ENCODE results near the gene ABI1.
"Not testable (repeated sequence)": the region's sequence is repeated elsewhere in the genome, so short reads cannot be mapped to it uniquely, and the experiment has no call there.

Gene ABI1

DNA sequence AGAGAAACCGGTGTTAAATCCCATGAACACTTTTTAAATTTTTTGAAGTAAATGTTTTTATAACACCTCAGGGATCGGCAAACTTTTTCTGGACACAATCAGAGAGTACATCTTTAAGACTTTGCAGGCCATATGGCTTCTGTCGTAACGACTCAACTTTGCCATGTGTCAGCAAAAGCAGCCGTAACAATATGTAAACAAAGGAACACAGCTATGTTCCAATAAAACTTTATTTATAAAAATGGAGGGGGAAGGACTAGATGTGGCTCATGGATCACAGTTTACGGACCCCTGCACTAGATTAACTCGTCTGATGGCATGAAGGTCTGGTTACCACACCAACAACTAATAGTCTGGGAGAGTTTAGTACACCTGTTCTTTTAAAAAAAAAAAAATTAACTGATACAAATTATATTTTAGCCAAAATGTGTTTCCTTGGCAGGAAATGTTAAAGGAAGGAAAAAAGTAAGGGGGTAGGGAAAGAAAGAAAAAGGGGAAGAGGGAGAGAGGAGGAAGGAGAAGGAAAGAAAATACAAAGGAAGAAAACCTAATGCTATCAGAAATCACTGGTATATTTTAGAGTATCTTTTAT lies 50.2 kb downstream of the ABI1 start:
- no peak for DNase-seq
- in situ Hi-C loops (cut with HindIII; ENCODE audit: low pct_ligation_motif_present, low pct_unique_long_range_greater_than_20kb, low sequenced_read_pairs): no loop called here

DNA sequence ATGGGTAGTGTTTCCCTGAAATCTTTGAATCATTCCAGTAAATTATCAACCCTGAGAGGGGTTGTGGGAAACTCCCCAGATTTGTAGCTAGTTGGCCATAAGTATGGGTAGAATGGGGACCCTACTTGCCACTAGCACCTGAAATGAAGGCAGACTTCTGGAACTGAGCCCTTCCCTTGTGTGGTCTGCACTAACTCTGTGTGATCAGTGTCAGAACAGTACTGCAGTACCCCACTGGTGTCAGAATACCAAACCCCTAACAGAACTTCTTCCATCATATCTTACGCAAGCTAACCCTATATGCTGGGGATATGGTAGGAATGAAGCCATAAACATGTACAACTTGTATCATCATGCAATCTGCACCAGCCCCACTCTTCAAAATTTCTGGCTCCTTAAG lies 50.8 kb downstream of the ABI1 start:
- in situ Hi-C loops (cut with HindIII; ENCODE audit: low pct_ligation_motif_present, low pct_unique_long_range_greater_than_20kb, low sequenced_read_pairs): no loop called here
- DNase-seq: no peak

DNA sequence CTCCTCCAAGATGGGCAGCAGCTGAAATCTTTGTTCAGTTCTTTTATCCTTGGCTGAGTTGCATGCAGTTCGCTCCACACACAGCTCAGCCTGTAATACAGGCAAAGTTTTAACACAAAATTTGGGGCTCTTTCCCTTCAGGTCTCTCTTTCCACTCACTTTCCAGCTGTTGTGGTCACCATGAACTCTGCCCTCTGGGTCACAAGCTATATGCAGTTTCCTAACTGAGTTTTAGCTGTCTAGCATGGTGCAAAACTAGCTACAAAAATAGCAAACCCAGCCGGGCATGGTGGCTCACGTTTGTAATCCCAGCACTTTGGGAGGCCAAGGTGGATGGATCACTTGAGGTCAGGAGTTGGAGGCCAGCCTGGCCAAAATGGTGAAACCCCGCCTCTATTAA lies 53.2 kb downstream of the ABI1 start:
- in situ Hi-C loops (cut with HindIII; ENCODE audit: low pct_ligation_motif_present, low pct_unique_long_range_greater_than_20kb, low sequenced_read_pairs): no loop called here

GRCh38 chr10:26806557-26806956 lies 54.2 kb downstream of the ABI1 start:
- DNase-seq: no peak
- in situ Hi-C loops (cut with HindIII; ENCODE audit: low pct_ligation_motif_present, low pct_unique_long_range_greater_than_20kb, low sequenced_read_pairs): no loop called here

More for the DNA sequence above, 53.2 kb downstream of the ABI1 start:
- no peak for DNase-seq

DNA sequence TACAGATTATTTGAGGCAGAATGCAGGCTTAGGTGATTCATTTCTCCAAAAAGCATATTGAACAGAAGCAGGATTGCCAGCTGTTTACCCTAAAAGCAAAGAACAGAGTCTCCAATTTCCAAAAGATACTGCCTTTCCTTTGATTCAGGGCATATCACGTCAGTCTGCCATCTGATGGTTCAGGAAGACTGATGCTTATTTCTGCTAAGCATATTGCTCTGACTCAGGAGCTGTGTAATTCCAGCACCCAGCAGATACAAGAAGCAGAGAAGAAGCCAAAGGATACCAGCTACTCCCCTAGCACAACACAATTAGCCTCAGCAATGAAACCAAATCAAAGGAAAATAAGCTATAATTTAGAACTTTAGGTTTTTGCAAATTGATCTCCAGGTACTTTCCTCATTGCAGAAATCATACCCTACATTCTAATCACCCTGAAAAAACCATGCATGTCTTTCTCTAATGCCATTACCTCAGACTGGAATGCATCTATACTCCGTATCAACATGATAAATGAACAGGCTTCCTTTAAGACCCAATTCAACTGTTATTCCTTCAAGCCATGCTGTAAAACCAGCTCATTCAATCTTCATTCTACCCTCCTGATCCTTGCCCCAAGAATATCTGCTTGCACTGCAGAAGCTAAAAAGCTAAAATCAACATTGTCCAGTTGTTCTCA lies 55.1 kb downstream of the ABI1 start:
- no peak for DNase-seq
- in situ Hi-C loops (cut with HindIII; ENCODE audit: low pct_ligation_motif_present, low pct_unique_long_range_greater_than_20kb, low sequenced_read_pairs): no loop called here

- in situ Hi-C loops (cut with HindIII; ENCODE audit: low pct_ligation_motif_present, low pct_unique_long_range_greater_than_20kb, low sequenced_read_pairs): no loop called here
- no peak for DNase-seq
Measured at GRCh38 chr10:26804418-26805393, 56.1 kb downstream of the ABI1 start.

GRCh38 chr10:26803849-26804248 lies 56.9 kb downstream of the ABI1 start:
- DNase-seq: no peak
- in situ Hi-C loops (cut with HindIII; ENCODE audit: low pct_ligation_motif_present, low pct_unique_long_range_greater_than_20kb, low sequenced_read_pairs): no loop called here

GRCh38 chr10:26802527-26802926 lies 58.2 kb downstream of the ABI1 start:
- DNase-seq: no peak

GRCh38 chr10:26801831-26802230 lies 58.9 kb downstream of the ABI1 start:
- in situ Hi-C loops (cut with HindIII; ENCODE audit: low pct_ligation_motif_present, low pct_unique_long_range_greater_than_20kb, low sequenced_read_pairs): no loop called here
- no peak for DNase-seq

More at GRCh38 chr10:26802527-26802926, 58.2 kb downstream of the ABI1 start:
- in situ Hi-C loops (cut with HindIII; ENCODE audit: low pct_ligation_motif_present, low pct_unique_long_range_greater_than_20kb, low sequenced_read_pairs): no loop called here

DNA sequence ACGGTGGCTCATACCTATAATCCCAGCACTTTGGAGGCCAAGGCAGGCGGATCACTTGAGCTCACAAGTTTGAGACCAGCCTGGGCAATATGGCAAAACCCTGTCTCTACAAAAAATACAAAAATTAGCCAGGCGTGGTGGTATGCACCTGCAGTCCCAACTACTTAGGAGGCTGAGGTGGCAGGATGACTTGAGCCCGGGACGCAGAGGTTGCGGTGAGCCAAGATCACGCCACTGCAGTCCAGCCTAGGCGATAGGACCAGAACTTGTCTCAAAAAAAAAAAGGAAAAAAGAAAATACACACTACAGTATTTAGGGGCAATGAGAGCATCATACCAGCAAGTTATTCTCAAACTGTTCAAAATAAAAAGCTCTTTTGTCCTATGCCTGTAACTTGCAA lies 59.5 kb downstream of the ABI1 start:
- no peak for DNase-seq
- in situ Hi-C loops (cut with HindIII; ENCODE audit: low pct_ligation_motif_present, low pct_unique_long_range_greater_than_20kb, low sequenced_read_pairs): no loop called here

- in situ Hi-C loops (cut with HindIII; ENCODE audit: low pct_ligation_motif_present, low pct_unique_long_range_greater_than_20kb, low sequenced_read_pairs): no loop called here
- DNase-seq: no peak
Measured at GRCh38 chr10:26800468-26800867, 60.3 kb downstream of the ABI1 start.

- DNase-seq: no peak
Measured at GRCh38 chr10:26799342-26799741, 61.4 kb downstream of the ABI1 start.

DNA sequence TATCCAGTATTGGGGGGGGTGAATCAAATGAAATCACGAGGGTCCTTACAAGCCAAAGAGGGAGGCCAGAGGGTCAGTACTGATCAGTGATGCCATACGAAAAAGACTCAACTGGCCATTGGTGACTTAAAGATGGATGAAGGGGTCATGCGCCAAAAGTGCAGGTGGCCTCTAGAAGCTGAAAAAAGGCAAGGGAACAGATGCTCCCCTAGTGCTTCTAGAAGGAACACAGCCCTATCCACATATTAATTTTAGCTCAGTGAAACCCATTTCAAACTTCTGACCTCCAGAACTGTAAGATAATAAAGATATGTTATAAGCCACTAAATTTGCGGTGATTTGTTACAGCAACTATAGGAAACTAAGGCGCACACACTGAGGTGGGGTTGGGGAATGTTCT lies 62.5 kb downstream of the ABI1 start:
- in situ Hi-C loops (cut with HindIII; ENCODE audit: low pct_ligation_motif_present, low pct_unique_long_range_greater_than_20kb, low sequenced_read_pairs): no loop called here

More at GRCh38 chr10:26799342-26799741, 61.4 kb downstream of the ABI1 start:
- in situ Hi-C loops (cut with HindIII; ENCODE audit: low pct_ligation_motif_present, low pct_unique_long_range_greater_than_20kb, low sequenced_read_pairs): no loop called here

GRCh38 chr10:26797340-26797739 lies 63.4 kb downstream of the ABI1 start:
- DNase-seq: no peak
- in situ Hi-C loops (cut with HindIII; ENCODE audit: low pct_ligation_motif_present, low pct_unique_long_range_greater_than_20kb, low sequenced_read_pairs): no loop called here

More for the DNA sequence above, 62.5 kb downstream of the ABI1 start:
- no peak for DNase-seq

DNA sequence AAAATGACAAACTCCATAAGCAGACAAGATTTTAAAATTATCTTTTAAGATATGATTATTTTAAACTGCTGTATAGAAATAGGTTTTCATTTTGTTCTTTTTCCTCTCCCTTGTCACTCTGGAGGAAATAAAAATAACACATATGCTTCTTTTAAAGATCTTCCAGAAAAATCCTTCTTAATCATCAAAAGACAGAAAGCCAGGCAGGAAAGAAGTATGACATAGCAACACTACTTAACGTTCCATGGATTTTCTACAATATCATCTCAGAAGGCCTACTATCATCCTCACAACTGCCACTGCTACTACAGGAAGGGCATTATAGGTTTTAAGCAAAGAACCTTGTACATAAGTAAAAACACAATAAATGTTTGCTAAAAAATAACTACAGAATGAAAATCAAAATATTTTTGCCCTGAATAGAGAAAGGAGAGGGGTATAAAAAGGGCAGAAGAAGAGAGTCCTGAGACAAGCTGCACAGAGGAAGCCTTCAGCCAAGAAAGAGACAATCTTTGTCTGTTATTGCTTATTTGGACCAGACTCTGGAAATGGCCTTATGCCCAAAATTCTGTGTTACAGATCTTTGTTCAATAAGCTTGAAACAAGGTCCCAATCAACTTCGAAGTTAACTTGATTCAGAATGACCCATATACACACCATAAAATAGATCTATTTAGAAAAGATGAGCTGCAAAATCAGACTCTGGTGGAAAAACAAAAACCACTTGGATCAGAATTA lies 67.8 kb downstream of the ABI1 start:
- no peak for DNase-seq
- in situ Hi-C loops (cut with HindIII; ENCODE audit: low pct_ligation_motif_present, low pct_unique_long_range_greater_than_20kb, low sequenced_read_pairs): no loop called here

DNA sequence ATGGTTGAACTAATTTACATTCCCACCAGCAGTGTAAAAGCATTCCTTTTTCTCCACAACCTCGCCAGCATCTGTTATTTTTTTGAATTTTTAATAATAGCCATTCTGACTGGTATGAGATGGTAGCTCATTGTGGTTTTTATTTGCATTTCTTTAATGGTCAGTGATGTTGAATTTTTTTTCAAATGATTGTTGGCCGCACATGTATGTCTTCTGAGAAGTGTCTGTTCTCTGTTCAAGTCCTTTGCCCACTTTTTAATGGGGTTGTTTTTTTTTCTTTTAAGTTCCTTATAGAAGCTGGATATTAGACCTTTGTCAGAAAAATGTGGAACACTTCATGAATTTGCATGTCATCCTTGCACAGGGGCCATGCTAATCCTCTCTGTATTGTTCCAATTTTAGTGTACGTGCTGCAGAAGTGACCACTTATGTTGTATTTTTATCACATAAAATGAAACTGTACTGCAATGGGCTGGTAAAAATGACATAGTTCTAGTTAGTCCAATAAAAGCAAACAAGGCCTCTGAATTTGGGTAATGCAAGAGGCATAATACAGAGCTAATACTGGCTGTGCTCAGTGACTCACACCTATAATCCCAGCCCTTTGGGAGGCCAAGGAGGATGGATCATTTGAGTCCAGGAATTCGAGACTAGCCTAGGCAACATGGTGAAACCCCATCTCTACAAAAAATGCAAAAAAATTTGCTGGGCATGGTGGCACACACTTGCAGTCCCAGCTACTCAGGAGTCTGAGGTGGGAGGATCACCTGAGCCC lies 70.3 kb downstream of the ABI1 start:
- in situ Hi-C loops (cut with HindIII; ENCODE audit: low pct_ligation_motif_present, low pct_unique_long_range_greater_than_20kb, low sequenced_read_pairs): no loop called here
- peak; percentile 6 for DNase-seq

DNA sequence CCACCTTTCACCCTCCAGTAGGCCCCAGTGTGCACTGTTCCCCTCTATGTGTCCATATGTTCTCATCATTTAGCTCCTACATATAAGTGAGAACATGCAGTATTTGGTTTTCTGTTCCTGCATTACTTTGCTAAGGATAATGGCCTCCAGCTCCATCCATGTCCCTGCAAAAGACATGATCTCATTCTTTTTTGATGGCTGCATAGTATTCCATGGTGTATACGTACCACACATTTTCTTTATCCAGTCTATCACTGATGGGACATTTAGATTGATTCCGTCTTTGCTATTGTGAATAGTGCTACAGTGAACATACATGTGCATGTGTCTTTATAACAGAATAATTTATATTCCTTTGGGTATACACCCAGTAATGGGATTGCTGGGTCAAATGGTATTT lies 71.0 kb downstream of the ABI1 start:
- in situ Hi-C loops (cut with HindIII; ENCODE audit: low pct_ligation_motif_present, low pct_unique_long_range_greater_than_20kb, low sequenced_read_pairs); DNase-seq: not testable (repeated sequence)

DNA sequence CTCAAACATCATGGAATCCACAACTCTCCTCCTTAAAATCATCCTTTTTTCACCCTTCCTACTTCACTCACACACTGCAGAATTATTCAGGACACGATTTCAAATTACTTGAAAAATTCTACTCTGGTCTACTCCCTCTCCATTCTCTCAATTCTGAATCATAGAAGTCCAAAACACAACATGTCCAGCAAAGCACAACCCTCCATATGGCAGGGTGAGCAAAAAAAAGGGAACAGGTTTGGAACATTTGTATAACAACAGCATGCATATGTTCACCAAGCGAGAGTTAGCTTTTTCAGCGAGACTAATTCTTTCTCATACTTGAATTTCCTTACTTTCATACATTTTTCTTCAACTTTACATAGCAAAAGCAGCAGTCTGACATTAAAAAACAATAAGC lies 73.4 kb downstream of the ABI1 start:
- in situ Hi-C loops (cut with HindIII; ENCODE audit: low pct_ligation_motif_present, low pct_unique_long_range_greater_than_20kb, low sequenced_read_pairs): no loop called here
- no peak for DNase-seq
